HG03025 (cell line): ENCODE data around the gene MGMT.
A peak's percentile ranks its signal among the peaks of the same experiment; 100 is the strongest.

Experiments
- ATAC-seq: cut with Tn5 transposase; IDR thresholded peaks from one replicate; pipeline ENCODE4 v1.9.1; 2021; ENCODE audit warnings: mild to moderate bottlenecking, moderate library complexity; ENCODE audit not compliant: unreplicated experiment, low FRiP score

The MGMT gene

GRCh38 chr10:129449893-129450292, 17.1 kb upstream of the MGMT start:
- ATAC-seq: no peak

GRCh38 chr10:129450391-129450790, 16.6 kb upstream of the MGMT start:
- ATAC-seq: no peak

- no peak for ATAC-seq
These were observed 11.4 kb upstream of the MGMT start for GRCh38 chr10:129455625-129456024.

- no peak for ATAC-seq
These were observed 7.1 kb upstream of the MGMT start for GRCh38 chr10:129459762-129460539.

- no peak for ATAC-seq
These were observed 4.7 kb upstream of the MGMT start for GRCh38 chr10:129462257-129462795.

- no peak for ATAC-seq
These were observed 2.8 kb upstream of the MGMT start for GRCh38 chr10:129464251-129464650.

- peak; percentile 4 for ATAC-seq
These were observed 992 bp upstream of the MGMT start for GRCh38 chr10:129465796-129466702.

GRCh38 chr10:129467359-129468064, 471 bp downstream of the MGMT start:
- no peak for ATAC-seq

GRCh38 chr10:129468187-129468586, 1.1 kb downstream of the MGMT start:
- ATAC-seq: no peak

- ATAC-seq: no peak
These were observed 3.2 kb downstream of the MGMT start for GRCh38 chr10:129470103-129470851.

GRCh38 chr10:129471447-129472175, 4.6 kb downstream of the MGMT start:
- no peak for ATAC-seq

- no peak for ATAC-seq
These were observed 5.9 kb downstream of the MGMT start for GRCh38 chr10:129472696-129473555.

GRCh38 chr10:129474642-129475041, 7.6 kb downstream of the MGMT start:
- ATAC-seq: no peak

GRCh38 chr10:129476431-129476830, 9.4 kb downstream of the MGMT start:
- ATAC-seq: no peak

GRCh38 chr10:129477051-129477450, 10.0 kb downstream of the MGMT start:
- no peak for ATAC-seq

GRCh38 chr10:129481641-129482040, 14.6 kb downstream of the MGMT start:
- no peak for ATAC-seq

- ATAC-seq: no peak
These were observed 16.5 kb downstream of the MGMT start for GRCh38 chr10:129483430-129484010.

GRCh38 chr10:129486805-129487204, 19.8 kb downstream of the MGMT start:
- ATAC-seq: no peak
